Activated T-helper 2 cell treated with anti-CD3 and anti-CD28 coated beads, Interferon-gamma antibody, Interleukin-2, Interleukin-4, amounts not matched to agents 10 μg/mL and 5 μg/mL and 100 μg/mL, durations not matched to agents 14 hours and 24 hours and 36 hours (primary cell): ENCODE results near the gene MTUS2. TPM values are rescaled to one million over a fixed set of nuclear protein-coding genes. Genes with fewer than 3 reads are reported as not detected.

ENCODE experiments used
- DNase-seq: peaks from one replicate; pipeline ENCODE4 v3.0.0; 2021; ENCODE audit warnings: low spot score
- H3K27ac Mint-ChIP-seq: one replicate; pipeline ENCODE4 v1.8.0; 2021; ENCODE audit warnings: mixed read lengths
- H3K27me3 Mint-ChIP-seq: one replicate; pipeline ENCODE4 v1.8.0; 2021; ENCODE audit warnings: low read depth, mixed read lengths
- H3K36me3 Mint-ChIP-seq: one replicate; pipeline ENCODE4 v1.8.0; 2021; ENCODE audit warnings: low read depth, mixed read lengths
- H3K4me1 Mint-ChIP-seq: one replicate; pipeline ENCODE4 v1.8.0; 2021; ENCODE audit warnings: low read depth, mixed read lengths
- H3K4me3 Mint-ChIP-seq: one replicate; pipeline ENCODE4 v1.8.0; 2021; ENCODE audit warnings: low read depth, mild to moderate bottlenecking, moderate library complexity, mixed read lengths
- H3K9me3 Mint-ChIP-seq: one replicate; pipeline ENCODE4 v1.8.0; 2021; ENCODE audit warnings: mixed read lengths
- intact Hi-C: fragments of 100-400 bp; cut with micrococcal nuclease; formaldehyde crosslinking; loops from one replicate; pipeline ENCODE4 v1.15.1; 2023
- total RNA-seq: library from RNA; stranded (reverse); gene quantifications from 2 replicates; pipeline ENCODE4 v1.2.3, GENCODE V29; 2022

Gene MTUS2
- total RNA-seq, 1 donor from 2014 or later, result not detected

GRCh38 chr13:29022968-29023367 is 202.8 kb downstream of the MTUS2 start:
- H3K9me3 Mint-ChIP-seq, result no peaks in the 10 kb centered on the region
- intact Hi-C loops, result no loop called here
- no peaks in the 10 kb centered on the region for H3K36me3 Mint-ChIP-seq
- H3K4me1 Mint-ChIP-seq, result peaks cover 6% of the 10 kb centered on the region
- H3K4me3 Mint-ChIP-seq, result no peak overlapping the region
- no peak for DNase-seq
- no peak overlapping the region for H3K27ac Mint-ChIP-seq
- no peaks in the 10 kb centered on the region for H3K27me3 Mint-ChIP-seq

- DNase-seq, result no peak
These were observed 204.6 kb downstream of the MTUS2 start for GRCh38 chr13:29024783-29025182.

GRCh38 chr13:29028868-29029267 is 208.7 kb downstream of the MTUS2 start:
- intact Hi-C loops, result no loop called here
- no peaks in the 10 kb centered on the region for H3K36me3 Mint-ChIP-seq
- no peak for DNase-seq
- no peaks in the 10 kb centered on the region for H3K27me3 Mint-ChIP-seq
- no peak overlapping the region for H3K4me3 Mint-ChIP-seq
- H3K27ac Mint-ChIP-seq, result no peak overlapping the region
- H3K9me3 Mint-ChIP-seq, result peaks cover 8% of the 10 kb centered on the region
- no peaks in the 10 kb centered on the region for H3K4me1 Mint-ChIP-seq

More at GRCh38 chr13:29024783-29025182, 204.6 kb downstream of the MTUS2 start:
- H3K9me3 Mint-ChIP-seq, result peaks cover 5% of the 10 kb centered on the region
- H3K36me3 Mint-ChIP-seq, result no peaks in the 10 kb centered on the region
- intact Hi-C loops, result no loop called here
- no peaks in the 10 kb centered on the region for H3K27me3 Mint-ChIP-seq
- H3K4me1 Mint-ChIP-seq, result peaks cover 6% of the 10 kb centered on the region
- no peak overlapping the region for H3K4me3 Mint-ChIP-seq
- no peak overlapping the region for H3K27ac Mint-ChIP-seq

- no peak overlapping the region for H3K27ac Mint-ChIP-seq
- intact Hi-C loops, result no loop called here
- no peaks in the 10 kb centered on the region for H3K27me3 Mint-ChIP-seq
- H3K4me1 Mint-ChIP-seq, result no peaks in the 10 kb centered on the region
- H3K4me3 Mint-ChIP-seq, result no peak overlapping the region
- DNase-seq, result no peak
- H3K9me3 Mint-ChIP-seq, result peaks cover 3% of the 10 kb centered on the region
- no peaks in the 10 kb centered on the region for H3K36me3 Mint-ChIP-seq
These were observed 218.6 kb downstream of the MTUS2 start for GRCh38 chr13:29038700-29039099.

GRCh38 chr13:29039212-29039611 is 219.1 kb downstream of the MTUS2 start:
- H3K4me1 Mint-ChIP-seq, result no peaks in the 10 kb centered on the region
- peaks cover under 1% of the 10 kb centered on the region for H3K9me3 Mint-ChIP-seq
- no peak for DNase-seq
- no peak overlapping the region for H3K4me3 Mint-ChIP-seq
- no peaks in the 10 kb centered on the region for H3K36me3 Mint-ChIP-seq
- H3K27ac Mint-ChIP-seq, result no peak overlapping the region
- intact Hi-C loops, result no loop called here
- no peaks in the 10 kb centered on the region for H3K27me3 Mint-ChIP-seq

- Mint-ChIP-seq H3K36me3 (no peaks in the 10 kb centered on the region), H3K4me1 (no peaks in the 10 kb centered on the region), H3K27ac (no peak overlapping the region), H3K27me3 (no peaks in the 10 kb centered on the region), H3K9me3 (peaks cover 40% of the 10 kb centered on the region), H3K4me3 (no peak overlapping the region)
- intact Hi-C loops, result no loop called here
- no peak for DNase-seq
These were observed 226.4 kb downstream of the MTUS2 start for GRCh38 chr13:29046588-29046987.

GRCh38 chr13:29049524-29049923 is 229.4 kb downstream of the MTUS2 start:
- no peak overlapping the region for H3K4me3 Mint-ChIP-seq
- H3K4me1 Mint-ChIP-seq, result no peaks in the 10 kb centered on the region
- no peak overlapping the region for H3K27ac Mint-ChIP-seq
- peaks cover 43% of the 10 kb centered on the region for H3K9me3 Mint-ChIP-seq
- intact Hi-C loops, result no loop called here
- H3K27me3 Mint-ChIP-seq, result no peaks in the 10 kb centered on the region
- no peak for DNase-seq
- no peaks in the 10 kb centered on the region for H3K36me3 Mint-ChIP-seq

GRCh38 chr13:29050719-29051118 is 230.6 kb downstream of the MTUS2 start:
- no peak overlapping the region for H3K27ac Mint-ChIP-seq
- H3K4me3 Mint-ChIP-seq, result no peak overlapping the region
- H3K4me1 Mint-ChIP-seq, result no peaks in the 10 kb centered on the region
- intact Hi-C loops, result no loop called here
- no peak for DNase-seq
- peaks cover 38% of the 10 kb centered on the region for H3K9me3 Mint-ChIP-seq
- H3K36me3 Mint-ChIP-seq, result no peaks in the 10 kb centered on the region
- no peaks in the 10 kb centered on the region for H3K27me3 Mint-ChIP-seq

- intact Hi-C loops, result no loop called here
- no peak overlapping the region for H3K27ac Mint-ChIP-seq
- H3K4me3 Mint-ChIP-seq, result no peak overlapping the region
- H3K36me3 Mint-ChIP-seq, result no peaks in the 10 kb centered on the region
- peaks cover 44% of the 10 kb centered on the region for H3K9me3 Mint-ChIP-seq
- H3K4me1 Mint-ChIP-seq, result no peaks in the 10 kb centered on the region
- no peaks in the 10 kb centered on the region for H3K27me3 Mint-ChIP-seq
- DNase-seq, result no peak
These were observed 239.7 kb downstream of the MTUS2 start for GRCh38 chr13:29059800-29060199.

GRCh38 chr13:29065142-29065541 is 245.0 kb downstream of the MTUS2 start:
- Mint-ChIP-seq H3K9me3 (peaks cover 7% of the 10 kb centered on the region), H3K36me3 (no peaks in the 10 kb centered on the region), H3K4me3 (no peak overlapping the region), H3K27me3 (no peaks in the 10 kb centered on the region), H3K27ac (no peak overlapping the region), H3K4me1 (peaks cover 5% of the 10 kb centered on the region)
- intact Hi-C loops, result no loop called here
- no peak for DNase-seq

GRCh38 chr13:29067306-29067945 is 247.3 kb downstream of the MTUS2 start:
- H3K27ac Mint-ChIP-seq, result no peak overlapping the region
- no peak overlapping the region for H3K4me3 Mint-ChIP-seq
- no peaks in the 10 kb centered on the region for H3K36me3 Mint-ChIP-seq
- peaks cover 5% of the 10 kb centered on the region for H3K4me1 Mint-ChIP-seq
- H3K9me3 Mint-ChIP-seq, result no peaks in the 10 kb centered on the region
- intact Hi-C loops, result no loop called here
- H3K27me3 Mint-ChIP-seq, result no peaks in the 10 kb centered on the region
- no peak for DNase-seq

GRCh38 chr13:29073755-29074154 is 253.6 kb downstream of the MTUS2 start:
- H3K4me1 Mint-ChIP-seq, result no peaks in the 10 kb centered on the region
- H3K27me3 Mint-ChIP-seq, result no peaks in the 10 kb centered on the region
- no peak overlapping the region for H3K4me3 Mint-ChIP-seq
- H3K9me3 Mint-ChIP-seq, result peaks cover 5% of the 10 kb centered on the region
- DNase-seq, result no peak
- H3K27ac Mint-ChIP-seq, result no peak overlapping the region
- intact Hi-C loops, result no loop called here
- no peaks in the 10 kb centered on the region for H3K36me3 Mint-ChIP-seq

GRCh38 chr13:29077051-29077813 is 257.1 kb downstream of the MTUS2 start:
- no peak for DNase-seq
- Mint-ChIP-seq H3K36me3 (no peaks in the 10 kb centered on the region), H3K27ac (no peak overlapping the region), H3K4me3 (no peak overlapping the region), H3K9me3 (peaks cover 8% of the 10 kb centered on the region), H3K27me3 (no peaks in the 10 kb centered on the region), H3K4me1 (peaks cover 1% of the 10 kb centered on the region)
- intact Hi-C loops, result no loop called here
